Chondrocyte (in vitro differentiated cells): ENCODE data around the gene MAD1L1. TPM values are rescaled to one million over a fixed set of nuclear protein-coding genes. Genes with fewer than 3 reads are reported as not detected.

Experiments used
- DNase-seq: peaks from one replicate; pipeline ENCODE4 v3.0.0; 2021; ENCODE audit warnings: mixed read lengths, low spot score
- H3K27ac Mint-ChIP-seq: one replicate; pipeline ENCODE4 v1.8.0; 2021; ENCODE audit warnings: mild to moderate bottlenecking, moderate library complexity, mixed read lengths; ENCODE audit not compliant: unreplicated experiment
- H3K27me3 Mint-ChIP-seq: 2 replicates; pipeline ENCODE4 v1.8.0; 2021; ENCODE audit warnings: low read depth, mixed read lengths
- H3K36me3 Mint-ChIP-seq: 2 replicates; pipeline ENCODE4 v1.8.0; 2021; ENCODE audit warnings: low read depth, mixed read lengths
- H3K4me1 Mint-ChIP-seq: 2 replicates; pipeline ENCODE4 v1.8.0; 2021; ENCODE audit warnings: low read depth, mild to moderate bottlenecking, mixed read lengths
- H3K4me3 Mint-ChIP-seq: one replicate; pipeline ENCODE4 v1.8.0; 2021; ENCODE audit warnings: mild to moderate bottlenecking, moderate library complexity, mixed read lengths; ENCODE audit not compliant: unreplicated experiment
- H3K9me3 Mint-ChIP-seq: 2 replicates; pipeline ENCODE4 v1.8.0; 2021; ENCODE audit warnings: low read depth, mixed read lengths
- total RNA-seq: library from RNA; stranded (reverse); gene quantifications from 3 replicates; pipeline ENCODE4 v1.2.1, GENCODE V29; 2021
- TF ChIP-seq, protein P1 (sequence below): fragments of 200-600 bp; sonication (generic); IDR thresholded peaks from 2 replicates; pipeline ENCODE4 v1.5.0; 2021; ENCODE audit warnings: antibody characterized with exemption, mild to moderate bottlenecking, moderate library complexity

The MAD1L1 gene
- total RNA-seq, 1 donor from 2014 or later, result 22.7 TPM

DNA sequence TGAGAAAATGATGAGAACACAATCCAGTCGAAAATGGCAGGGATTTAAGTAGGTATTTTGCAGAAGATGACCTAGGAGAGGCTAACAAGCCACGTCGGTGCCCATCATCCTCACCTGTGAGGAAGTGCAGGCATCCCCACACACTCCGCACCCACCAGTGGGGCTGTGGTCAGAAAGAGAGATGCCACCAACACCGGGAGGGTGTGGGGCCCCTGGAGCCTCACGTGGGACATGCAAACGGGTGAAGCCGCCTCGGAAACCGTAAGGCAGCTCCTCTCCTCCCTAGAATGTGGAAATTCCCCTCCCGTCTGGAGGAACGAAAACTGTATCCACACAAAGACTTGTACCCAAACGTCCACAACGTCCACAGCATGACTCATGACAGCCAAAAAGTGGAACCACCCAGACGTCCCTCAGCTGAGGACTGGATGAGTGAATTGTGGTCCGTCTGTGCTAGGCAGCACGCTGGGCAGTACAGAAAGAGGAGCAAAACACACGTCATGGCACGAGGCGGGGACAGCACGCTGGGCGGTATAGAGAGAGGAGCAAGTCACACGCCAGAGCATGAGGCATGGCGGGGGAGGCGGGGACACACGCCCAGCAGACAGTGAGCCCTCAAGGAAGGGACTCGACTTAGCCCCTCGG, 316.7 kb downstream of the MAD1L1 start:
- no peaks in the 10 kb centered on the region for H3K36me3 Mint-ChIP-seq

GRCh38 chr7:1915326-1915725, 317.4 kb downstream of the MAD1L1 start:
- H3K9me3 Mint-ChIP-seq, result no peaks in the 10 kb centered on the region
- H3K4me3 Mint-ChIP-seq, result no peak overlapping the region
- TF ChIP-seq, protein P1, sequence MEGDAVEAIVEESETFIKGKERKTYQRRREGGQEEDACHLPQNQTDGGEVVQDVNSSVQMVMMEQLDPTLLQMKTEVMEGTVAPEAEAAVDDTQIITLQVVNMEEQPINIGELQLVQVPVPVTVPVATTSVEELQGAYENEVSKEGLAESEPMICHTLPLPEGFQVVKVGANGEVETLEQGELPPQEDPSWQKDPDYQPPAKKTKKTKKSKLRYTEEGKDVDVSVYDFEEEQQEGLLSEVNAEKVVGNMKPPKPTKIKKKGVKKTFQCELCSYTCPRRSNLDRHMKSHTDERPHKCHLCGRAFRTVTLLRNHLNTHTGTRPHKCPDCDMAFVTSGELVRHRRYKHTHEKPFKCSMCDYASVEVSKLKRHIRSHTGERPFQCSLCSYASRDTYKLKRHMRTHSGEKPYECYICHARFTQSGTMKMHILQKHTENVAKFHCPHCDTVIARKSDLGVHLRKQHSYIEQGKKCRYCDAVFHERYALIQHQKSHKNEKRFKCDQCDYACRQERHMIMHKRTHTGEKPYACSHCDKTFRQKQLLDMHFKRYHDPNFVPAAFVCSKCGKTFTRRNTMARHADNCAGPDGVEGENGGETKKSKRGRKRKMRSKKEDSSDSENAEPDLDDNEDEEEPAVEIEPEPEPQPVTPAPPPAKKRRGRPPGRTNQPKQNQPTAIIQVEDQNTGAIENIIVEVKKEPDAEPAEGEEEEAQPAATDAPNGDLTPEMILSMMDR, result no peak
- no peaks in the 10 kb centered on the region for H3K36me3 Mint-ChIP-seq
- H3K27ac Mint-ChIP-seq, result no peak overlapping the region
- no peak for DNase-seq
- H3K4me1 Mint-ChIP-seq, result peaks cover 4% of the 10 kb centered on the region
- no peaks in the 10 kb centered on the region for H3K27me3 Mint-ChIP-seq

More for the DNA sequence above, 316.7 kb downstream of the MAD1L1 start:
- Mint-ChIP-seq H3K27ac (no peak overlapping the region), H3K4me1 (peaks cover 4% of the 10 kb centered on the region), H3K4me3 (no peak overlapping the region), H3K27me3 (no peaks in the 10 kb centered on the region), H3K9me3 (no peaks in the 10 kb centered on the region)
- TF ChIP-seq, protein P1, result no peak
- peak; percentile 83 for DNase-seq

GRCh38 chr7:1914743-1915142, 318.0 kb downstream of the MAD1L1 start:
- Mint-ChIP-seq H3K36me3 (no peaks in the 10 kb centered on the region), H3K4me3 (no peak overlapping the region), H3K27ac (no peak overlapping the region), H3K9me3 (no peaks in the 10 kb centered on the region), H3K27me3 (no peaks in the 10 kb centered on the region), H3K4me1 (peaks cover 4% of the 10 kb centered on the region)
- TF ChIP-seq, protein P1, result no peak
- peak; percentile 74 for DNase-seq

- H3K36me3 Mint-ChIP-seq, result no peaks in the 10 kb centered on the region
- DNase-seq, result no peak
- TF ChIP-seq, protein P1, result no peak
- no peak overlapping the region for H3K4me3 Mint-ChIP-seq
- H3K4me1 Mint-ChIP-seq, result peaks cover 4% of the 10 kb centered on the region
- H3K27me3 Mint-ChIP-seq, result no peaks in the 10 kb centered on the region
- no peaks in the 10 kb centered on the region for H3K9me3 Mint-ChIP-seq
- H3K27ac Mint-ChIP-seq, result no peak overlapping the region
Measured at GRCh38 chr7:1914321-1914720, 318.4 kb downstream of the MAD1L1 start.

- H3K9me3 Mint-ChIP-seq, result no peaks in the 10 kb centered on the region
- H3K27ac Mint-ChIP-seq, result no peak overlapping the region
- no peaks in the 10 kb centered on the region for H3K27me3 Mint-ChIP-seq
- H3K36me3 Mint-ChIP-seq, result no peaks in the 10 kb centered on the region
- H3K4me1 Mint-ChIP-seq, result peaks cover 4% of the 10 kb centered on the region
- TF ChIP-seq, protein P1, result no peak
- DNase-seq, result no peak
- no peak overlapping the region for H3K4me3 Mint-ChIP-seq
Measured at GRCh38 chr7:1913466-1914282, 319.1 kb downstream of the MAD1L1 start.
